GM18499 (cell line): Measurements from ENCODE around the gene GMCL2.

ENCODE experiments used
- ATAC-seq: cut with Tn5 transposase; IDR thresholded peaks from one replicate; pipeline ENCODE4 v1.9.1; 2021; ENCODE audit warnings: moderate number of reproducible peaks; ENCODE audit not compliant: insufficient read depth, unreplicated experiment

The GMCL2 gene

GRCh38 chr5:178149199-178149932 is 37.8 kb downstream of the GMCL2 start:
- no peak for ATAC-seq

GRCh38 chr5:178147406-178147805 is 39.8 kb downstream of the GMCL2 start:
- ATAC-seq = no peak

- no peak for ATAC-seq
These were observed 41.0 kb downstream of the GMCL2 start for GRCh38 chr5:178145965-178146820.

GRCh38 chr5:178143901-178144300 is 43.3 kb downstream of the GMCL2 start:
- ATAC-seq = no peak

- no peak for ATAC-seq
These were observed 43.9 kb downstream of the GMCL2 start for GRCh38 chr5:178143246-178143645.

- ATAC-seq = no peak
These were observed 44.5 kb downstream of the GMCL2 start for GRCh38 chr5:178142642-178143041.

GRCh38 chr5:178141550-178141949 is 45.6 kb downstream of the GMCL2 start:
- ATAC-seq = no peak

- ATAC-seq = no peak
These were observed 49.2 kb downstream of the GMCL2 start for GRCh38 chr5:178137991-178138390.

GRCh38 chr5:178136990-178137389 is 50.2 kb downstream of the GMCL2 start:
- ATAC-seq = no peak
